Calu3 (cell line): ENCODE data around the gene KYAT1. TPM values are rescaled to one million over a fixed set of nuclear protein-coding genes. Genes with fewer than 3 reads are reported as not detected.

Experiments used
- BruUV-seq: library from RNA; stranded (reverse); fragments of 400-500 nt; replicated peaks from 2 replicates; lab custom pipeline; 2021; lab: Mats Ljungman, UMichigan
- CTCF ChIA-PET: fragments of 300-600 bp; sonication (Branson Sonifier 250); formaldehyde crosslinking; loops from one replicate; lab custom pipeline; 2022; ENCODE audit warnings: antibody characterized with exemption; lab: Charles Lee
- DNase-seq: peaks from one replicate; pipeline ENCODE4 v3.0.0; 2022
- H3K27ac Mint-ChIP-seq: one replicate; pipeline ENCODE4 v1.8.0; 2022; ENCODE audit warnings: mixed read lengths; ENCODE audit not compliant: unreplicated experiment
- H3K27me3 Mint-ChIP-seq: one replicate; pipeline ENCODE4 v1.8.0; 2022; ENCODE audit warnings: mixed read lengths; ENCODE audit not compliant: unreplicated experiment
- H3K36me3 Mint-ChIP-seq: one replicate; pipeline ENCODE4 v1.8.0; 2022; ENCODE audit warnings: mild to moderate bottlenecking, moderate library complexity, mixed read lengths; ENCODE audit not compliant: insufficient read depth, unreplicated experiment
- H3K4me1 Mint-ChIP-seq: one replicate; pipeline ENCODE4 v1.8.0; 2022; ENCODE audit warnings: mild to moderate bottlenecking, low read depth, mixed read lengths; ENCODE audit not compliant: unreplicated experiment
- H3K4me3 Mint-ChIP-seq: one replicate; pipeline ENCODE4 v1.8.0; 2022; ENCODE audit warnings: mild to moderate bottlenecking, low read depth, moderate library complexity, mixed read lengths; ENCODE audit not compliant: unreplicated experiment
- H3K9me3 Mint-ChIP-seq: one replicate; pipeline ENCODE4 v1.8.0; 2022; ENCODE audit warnings: low read depth, mixed read lengths; ENCODE audit not compliant: unreplicated experiment
- CTCF ChIP-seq: fragments of 200-600 bp; IDR thresholded peaks from one replicate; pipeline ENCODE4 v1.8.0; 2022; ENCODE audit warnings: antibody characterized with exemption; ENCODE audit not compliant: unreplicated experiment
- intact Hi-C: fragments of 100-400 bp; cut with micrococcal nuclease; formaldehyde crosslinking; loops from one replicate; pipeline ENCODE4 v1.10.0; 2022; ENCODE audit not compliant: unreplicated experiment
- total RNA-seq: library from RNA; stranded (reverse); gene quantifications from 2 replicates; pipeline ENCODE4 v1.2.3, GENCODE V29; 2022

KYAT1 gene
- total RNA-seq, 1 experiment from 2014 or later = 4.1 TPM

- H3K27ac Mint-ChIP-seq = no peak overlapping the region
- intact Hi-C loops = no loop called here
- no peaks in the 10 kb centered on the region for H3K9me3 Mint-ChIP-seq
- CTCF ChIA-PET = no interaction called here
- H3K36me3 Mint-ChIP-seq = peaks cover 24% of the 10 kb centered on the region
- BruUV-seq = no TSS peak
- no peak for DNase-seq
- no peak for TF ChIP-seq CTCF
- no peaks in the 10 kb centered on the region for H3K27me3 Mint-ChIP-seq
- peaks cover 18% of the 10 kb centered on the region for H3K4me1 Mint-ChIP-seq
- no peak overlapping the region for H3K4me3 Mint-ChIP-seq
Observed at GRCh38 chr9:128913995-128914772, 32.4 kb upstream of the KYAT1 start.

GRCh38 chr9:128913048-128913900, 31.5 kb upstream of the KYAT1 start:
- H3K4me3 Mint-ChIP-seq = peak overlapping the region; percentile 11
- CTCF ChIA-PET = interaction anchor here (0.7 to 0.9 kb wide), 5 partner anchors 13 to 49 kb away, joined by 3 to 4 read pairs (median 4); partner anchors contain the start of genes DOLK and NUP188
- no peaks in the 10 kb centered on the region for H3K27me3 Mint-ChIP-seq
- peaks cover 22% of the 10 kb centered on the region for H3K36me3 Mint-ChIP-seq
- no peaks in the 10 kb centered on the region for H3K9me3 Mint-ChIP-seq
- BruUV-seq = no TSS peak
- peak overlapping the region; percentile 85 for H3K27ac Mint-ChIP-seq
- intact Hi-C loops = no loop called here
- H3K4me1 Mint-ChIP-seq = peaks cover 18% of the 10 kb centered on the region
- DNase-seq = no peak
- no peak for TF ChIP-seq CTCF

GRCh38 chr9:128912270-128912853, 30.6 kb upstream of the KYAT1 start:
- intact Hi-C loops = no loop called here

More at GRCh38 chr9:128912270-128912853, 30.6 kb upstream of the KYAT1 start:
- no peaks in the 10 kb centered on the region for H3K9me3 Mint-ChIP-seq
- peak overlapping the region; percentile 85 for H3K27ac Mint-ChIP-seq
- H3K4me3 Mint-ChIP-seq = peak overlapping the region; percentile 11
- TF ChIP-seq CTCF = no peak
- H3K4me1 Mint-ChIP-seq = peaks cover 18% of the 10 kb centered on the region
- peak; percentile 50 for DNase-seq
- H3K36me3 Mint-ChIP-seq = peaks cover 15% of the 10 kb centered on the region
- no TSS peak for BruUV-seq
- H3K27me3 Mint-ChIP-seq = no peaks in the 10 kb centered on the region
- CTCF ChIA-PET = interaction anchor here (0.7 to 0.9 kb wide), 6 partner anchors 12 to 49 kb away, joined by 3 to 4 read pairs (median 4); partner anchors contain the start of genes DOLK and NUP188
